Nephron (organoid): ENCODE results near the gene PRR36.
A peak's percentile ranks its signal among the peaks of the same experiment; 100 is the strongest.

Source experiments
- H3K27ac Mint-ChIP-seq, 3 experiments: 2 replicates each; pipeline ENCODE4 v1.8.0; 2020; ENCODE audit warnings: mixed read lengths in 3 of 3, mild to moderate bottlenecking in 2 of 3, moderate library complexity in 1 of 3
- H3K27me3 Mint-ChIP-seq: 2 replicates; pipeline ENCODE4 v1.8.0; 2021; ENCODE audit warnings: low read depth, mild to moderate bottlenecking, moderate library complexity, mixed read lengths
- H3K36me3 Mint-ChIP-seq: 2 replicates; pipeline ENCODE4 v1.8.0; 2020; ENCODE audit warnings: low read depth, mixed read lengths
- H3K4me1 Mint-ChIP-seq: 2 replicates; pipeline ENCODE4 v1.8.0; 2020; ENCODE audit warnings: mixed read lengths
- H3K4me3 Mint-ChIP-seq, 3 experiments: 2 replicates each; pipeline ENCODE4 v1.8.0; 2020; ENCODE audit warnings: mild to moderate bottlenecking in 3 of 3, mixed read lengths in 3 of 3, moderate library complexity in 2 of 3
- H3K9me3 Mint-ChIP-seq: 2 replicates; pipeline ENCODE4 v1.8.0; 2020; ENCODE audit warnings: mixed read lengths
- CTCF ChIP-seq, 3 experiments: fragments of 200-600 bp; sonication (generic); IDR thresholded peaks; one replicate each; pipeline ENCODE4 v1.5.0; 2021; ENCODE audit warnings: antibody characterized with exemption in 3 of 3; ENCODE audit not compliant: unreplicated experiment in 3 of 3

The PRR36 gene

DNA sequence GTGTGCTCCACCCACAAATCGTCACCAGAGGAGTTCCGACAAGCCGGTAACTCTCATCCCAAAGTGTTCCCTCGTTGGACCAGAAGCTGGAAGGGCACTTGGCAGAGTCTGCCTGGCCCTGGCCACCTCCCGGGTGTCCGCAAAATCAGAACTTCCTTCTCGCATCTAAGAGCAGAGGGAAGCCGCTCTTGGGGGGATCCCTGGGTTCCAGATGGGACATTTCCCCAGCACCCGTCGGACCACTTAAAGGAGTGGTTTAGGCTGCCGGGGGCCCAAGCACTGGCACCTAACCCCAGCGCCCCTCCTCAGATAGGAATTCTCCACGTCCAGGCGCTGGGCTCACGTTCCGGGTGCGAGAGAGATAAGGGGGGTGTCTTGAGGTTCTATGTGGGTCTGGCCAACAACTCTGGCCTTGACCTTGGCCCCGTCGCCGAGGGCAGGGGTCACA lies 28.6 kb upstream of the PRR36 start:
- Mint-ChIP-seq H3K9me3 (no peaks in the 10 kb centered on the region), H3K4me3 (peak overlapping the region; percentile 84 to 94 (median 87)), H3K36me3 (no peaks in the 10 kb centered on the region), H3K27ac (peak overlapping the region; percentile 75 to 95 (median 95)), H3K27me3 (no peaks in the 10 kb centered on the region), H3K4me1 (peaks cover 21% of the 10 kb centered on the region)
- no peak for TF ChIP-seq CTCF (IDR thresholded peaks at IDR 0.05; ENCODE audit: unreplicated experiment in 3 of 3)

DNA sequence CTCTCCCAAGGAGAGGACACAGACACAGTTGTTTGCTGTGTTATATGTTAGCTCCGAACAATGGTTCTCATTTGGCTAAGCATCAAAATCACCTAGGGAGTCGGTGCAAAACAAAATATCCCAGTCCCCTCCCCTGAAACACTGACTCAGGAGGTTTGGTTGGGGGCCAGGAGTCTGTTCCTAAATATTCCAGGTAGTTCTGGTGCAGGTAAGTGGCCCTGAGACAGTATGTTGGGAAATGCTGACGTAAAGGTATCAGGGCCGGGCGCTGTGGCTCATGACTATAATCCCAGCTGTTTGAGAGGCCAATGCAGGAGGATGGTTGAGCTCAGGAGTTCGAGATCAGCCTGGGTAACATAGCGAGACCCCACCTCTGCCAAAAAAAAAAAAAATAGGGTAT lies 27.1 kb upstream of the PRR36 start:
- TF ChIP-seq CTCF (IDR thresholded peaks at IDR 0.05; ENCODE audit: unreplicated experiment in 3 of 3): no peak
- Mint-ChIP-seq H3K27ac (no peak overlapping the region), H3K9me3 (no peaks in the 10 kb centered on the region), H3K27me3 (no peaks in the 10 kb centered on the region), H3K4me1 (peaks cover 21% of the 10 kb centered on the region), H3K36me3 (no peaks in the 10 kb centered on the region), H3K4me3 (peak overlapping the region in 2 of 3 experiments; percentile 34 to 71)

- Mint-ChIP-seq H3K36me3 (no peaks in the 10 kb centered on the region), H3K27ac (no peak overlapping the region), H3K9me3 (no peaks in the 10 kb centered on the region), H3K4me3 (peak overlapping the region in 1 of 3 experiments; percentile 71), H3K27me3 (no peaks in the 10 kb centered on the region), H3K4me1 (peaks cover 21% of the 10 kb centered on the region)
- no peak for TF ChIP-seq CTCF (IDR thresholded peaks at IDR 0.05; ENCODE audit: unreplicated experiment in 3 of 3)
Observed at GRCh38 chr19:7900931-7901330, 26.7 kb upstream of the PRR36 start.

DNA sequence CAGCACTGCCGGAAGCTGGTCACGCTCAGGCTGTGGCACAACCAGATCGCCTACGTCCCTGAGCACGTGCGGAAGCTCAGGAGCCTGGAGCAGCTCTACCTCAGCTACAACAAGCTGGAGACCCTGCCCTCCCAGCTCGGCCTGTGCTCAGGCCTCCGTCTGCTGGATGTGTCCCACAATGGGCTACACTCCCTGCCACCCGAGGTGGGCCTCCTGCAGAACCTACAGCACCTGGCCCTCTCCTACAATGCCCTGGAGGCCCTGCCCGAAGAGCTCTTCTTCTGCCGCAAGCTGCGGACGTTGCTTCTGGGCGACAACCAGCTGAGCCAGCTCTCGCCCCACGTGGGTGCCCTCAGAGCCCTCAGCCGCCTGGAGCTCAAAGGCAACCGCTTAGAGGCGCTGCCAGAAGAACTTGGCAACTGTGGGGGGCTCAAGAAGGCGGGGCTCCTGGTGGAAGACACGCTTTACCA lies 26.2 kb upstream of the PRR36 start:
- Mint-ChIP-seq H3K27ac (no peak overlapping the region), H3K27me3 (no peaks in the 10 kb centered on the region), H3K4me3 (peak overlapping the region in 1 of 3 experiments; percentile 48), H3K36me3 (no peaks in the 10 kb centered on the region), H3K9me3 (no peaks in the 10 kb centered on the region), H3K4me1 (peaks cover 16% of the 10 kb centered on the region)
- no peak for TF ChIP-seq CTCF (IDR thresholded peaks at IDR 0.05; ENCODE audit: unreplicated experiment in 3 of 3)

DNA sequence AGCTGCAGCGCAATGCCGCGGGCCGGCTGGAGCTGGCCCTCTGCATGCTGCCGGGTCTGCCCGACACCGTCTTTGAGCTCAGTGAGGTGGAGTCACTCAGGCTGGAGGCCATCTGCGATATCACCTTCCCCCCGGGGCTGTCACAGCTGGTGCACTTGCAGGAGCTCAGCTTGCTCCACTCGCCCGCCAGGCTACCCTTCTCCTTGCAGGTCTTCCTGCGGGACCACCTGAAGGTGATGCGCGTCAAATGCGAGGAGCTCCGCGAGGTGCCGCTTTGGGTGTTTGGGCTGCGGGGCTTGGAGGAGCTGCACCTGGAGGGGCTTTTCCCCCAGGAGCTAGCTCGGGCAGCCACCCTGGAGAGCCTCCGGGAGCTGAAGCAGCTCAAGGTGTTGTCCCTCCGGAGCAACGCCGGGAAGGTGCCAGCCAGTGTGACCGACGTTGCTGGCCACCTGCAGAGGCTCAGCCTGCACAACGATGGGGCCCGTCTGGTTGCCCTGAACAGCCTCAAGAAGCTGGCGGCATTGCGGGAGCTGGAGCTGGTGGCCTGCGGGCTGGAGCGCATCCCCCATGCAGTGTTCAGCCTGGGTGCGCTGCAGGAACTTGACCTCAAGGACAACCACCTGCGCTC lies 25.7 kb upstream of the PRR36 start:
- Mint-ChIP-seq H3K27me3 (no peaks in the 10 kb centered on the region), H3K4me3 (no peak overlapping the region), H3K4me1 (peaks cover 11% of the 10 kb centered on the region), H3K9me3 (no peaks in the 10 kb centered on the region), H3K36me3 (no peaks in the 10 kb centered on the region), H3K27ac (no peak overlapping the region)
- TF ChIP-seq CTCF (IDR thresholded peaks at IDR 0.05; ENCODE audit: unreplicated experiment in 3 of 3): no peak

GRCh38 chr19:7898967-7899366 lies 24.8 kb upstream of the PRR36 start:
- no peak overlapping the region for H3K27ac Mint-ChIP-seq
- no peaks in the 10 kb centered on the region for H3K9me3 Mint-ChIP-seq
- no peaks in the 10 kb centered on the region for H3K36me3 Mint-ChIP-seq
- TF ChIP-seq CTCF (IDR thresholded peaks at IDR 0.05; ENCODE audit: unreplicated experiment in 3 of 3): no peak
- H3K4me1 Mint-ChIP-seq: peaks cover 8% of the 10 kb centered on the region
- no peak overlapping the region for H3K4me3 Mint-ChIP-seq
- peaks cover 3% of the 10 kb centered on the region for H3K27me3 Mint-ChIP-seq
